Esophagus muscularis mucosa (tissue), 3 donors: Measurements from ENCODE around the gene TIMM17B.

ENCODE experiments used
- CTCF ChIP-seq, 3 experiments: fragments of 200-600 bp in 2 of 3; fragments of 450-650 bp in 1 of 3; sonication (generic) in 2 of 3; IDR thresholded peaks; one replicate each; pipeline ENCODE4 v1.5.1; 2017 to 2019; ENCODE audit warnings: antibody characterized with exemption in 3 of 3, mild to moderate bottlenecking in 2 of 3, moderate library complexity in 1 of 3
- EP300 ChIP-seq: sonication (generic); formaldehyde crosslinking; IDR thresholded peaks from one replicate; pipeline ENCODE4 v1.6.1; 2017; ENCODE audit warnings: antibody characterized with exemption

DNA sequence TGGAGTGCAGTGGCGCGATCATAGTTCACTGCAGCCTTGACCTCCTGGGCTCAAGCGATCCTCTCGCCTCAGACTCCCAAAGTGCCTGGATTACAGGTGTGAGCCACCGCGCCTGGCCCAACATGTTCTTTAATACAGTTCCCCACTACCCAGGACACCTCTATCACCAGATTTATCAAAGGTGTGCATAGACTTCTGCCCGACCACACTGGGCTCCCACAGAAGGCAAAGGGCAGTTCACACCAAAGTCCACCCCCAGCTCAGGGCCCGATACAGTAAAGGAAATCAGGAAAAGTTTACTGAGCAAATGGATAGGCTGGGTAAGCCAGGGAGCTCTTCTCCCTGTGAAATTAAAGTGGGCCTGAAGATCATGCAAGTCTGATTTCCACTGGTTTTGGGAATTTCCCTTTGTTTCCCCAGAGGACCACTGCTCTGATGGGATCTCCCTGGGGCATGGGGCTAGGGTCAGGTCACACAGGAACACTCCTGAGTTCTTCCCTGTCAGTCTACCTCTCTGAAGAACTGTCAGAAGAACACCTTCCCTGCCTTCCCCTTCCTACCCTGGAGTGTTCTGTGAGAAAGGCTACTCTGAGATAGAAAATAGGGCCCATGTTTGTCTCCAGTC, 39.0 kb upstream of the TIMM17B start:
- no peak for TF ChIP-seq EP300
- no peak for TF ChIP-seq CTCF (IDR thresholded peaks at IDR 0.05)
